HepG2 (cell line): Measurements from ENCODE around the gene CD44. TPM values are rescaled to one million over a fixed set of nuclear protein-coding genes. Genes with fewer than 3 reads are reported as not detected.

ENCODE experiments used
- ATAC-seq: fragments of 200-7000 bp; cut with Tn5 transposase; 3 replicates; pipeline ENCODE4 v1.9.1; 2020; ENCODE audit warnings: mild to moderate bottlenecking, moderate library complexity
- BruUV-seq: library from RNA; stranded (reverse); fragments of 400-500 nt; replicated peaks from 2 replicates; lab custom pipeline; 2021; lab: Mats Ljungman, UMichigan
- CTCF ChIA-PET: fragments of 300-600 bp; formaldehyde crosslinking; extraction: SDS; loops from one replicate; lab custom pipeline; 2021; ENCODE audit warnings: low total read pairs, inconsistent platforms, low intra/inter-chr PET ratio; lab: Yijun Ruan, JAX
- POLR2A ChIA-PET: fragments of 350-600 bp; sonication (Branson Sonifier 250); formaldehyde crosslinking; loops from one replicate; lab custom pipeline; 2020; ENCODE audit warnings: antibody characterized with exemption, inconsistent platforms; lab: Yijun Ruan, JAX
- DNase-seq: peaks from one replicate; pipeline ENCODE4 v3.0.0-alpha.2; 2015; ENCODE audit warnings: low spot score
- FAIRE-seq: peaks from 3 replicates; lab custom pipeline; 2011; peaks lifted over from hg19 to GRCh38; lab: Jason Lieb, UNC
- H2AFZ ChIP-seq: one replicate; pipeline ENCODE4 v1.6.1; 2011; ENCODE audit warnings: low read length, inconsistent platforms
- H3K27ac ChIP-seq: fragments of 300-600 bp; 3 replicates; pipeline ENCODE4 v1.8.0; 2011; ENCODE audit warnings: mixed run types, mild to moderate bottlenecking, mixed read lengths, low read length, inconsistent platforms; ENCODE audit not compliant: insufficient read depth; ENCODE audit errors: extremely low read length
- H3K27me3 ChIP-seq, 2 experiments: fragments of 200-600 bp in 1 of 2; 2 replicates in 1 of 2; 3 replicates in 1 of 2; pipeline versions ENCODE4 v1.6.0 to v1.8.0; 2011; ENCODE audit warnings: low read length in 2 of 2, mild to moderate bottlenecking in 2 of 2, moderate library complexity in 2 of 2, inconsistent platforms in 1 of 2; ENCODE audit not compliant: insufficient read depth in 2 of 2, control insufficient read depth in 1 of 2
- H3K36me3 ChIP-seq, 2 experiments: fragments of 200-600 bp in 1 of 2; replicated peaks in 1 of 2; 2 replicates in 1 of 2; 3 replicates in 1 of 2; pipeline versions ENCODE4 v1.5.1 to v1.8.0; 2011; ENCODE audit warnings: low read length in 2 of 2, inconsistent platforms in 1 of 2; ENCODE audit not compliant: insufficient read depth in 2 of 2, control insufficient read depth in 1 of 2
- H3K4me1 ChIP-seq: 2 replicates; pipeline ENCODE4 v1.5.1; 2012; ENCODE audit warnings: low read length, inconsistent platforms; ENCODE audit not compliant: insufficient read depth
- H3K4me2 ChIP-seq: 2 replicates; pipeline ENCODE4 v1.6.0; 2011; ENCODE audit warnings: low read depth, low read length, inconsistent platforms
- H3K4me3 ChIP-seq, 3 experiments: fragments of 200-600 bp in 1 of 3; sonication (generic), shearing (Covaris generic) in 1 of 3; replicated peaks in 1 of 3; 2 replicates each; pipeline ENCODE4 v1.5.1; 2011 to 2016; ENCODE audit warnings: low read length in 3 of 3, inconsistent platforms in 2 of 3, low read depth in 2 of 3, mild to moderate bottlenecking in 2 of 3, control low read depth in 1 of 3, mixed read lengths in 1 of 3; ENCODE audit not compliant: insufficient read depth in 1 of 3
- H3K79me2 ChIP-seq: one replicate; pipeline ENCODE4 v1.6.1; 2011; ENCODE audit warnings: low read length, inconsistent platforms; ENCODE audit not compliant: insufficient read depth
- H3K9ac ChIP-seq: 2 replicates; pipeline ENCODE4 v1.6.0; 2011; ENCODE audit warnings: mild to moderate bottlenecking, low read depth, low read length, inconsistent platforms; ENCODE audit not compliant: insufficient read depth
- H3K9me3 ChIP-seq: 2 replicates; pipeline ENCODE4 v1.5.1; 2012; ENCODE audit warnings: mild to moderate bottlenecking, low read length
- H4K20me1 ChIP-seq: 2 replicates; pipeline ENCODE4 v1.6.0; 2011; ENCODE audit warnings: inconsistent platforms, mild to moderate bottlenecking, low read length, moderate library complexity; ENCODE audit not compliant: insufficient read depth
- ATF7 ChIP-seq, 2 experiments: fragments of 450-650 bp in 1 of 2; sonication (generic) in 1 of 2; formaldehyde crosslinking in 1 of 2; IDR thresholded peaks; 2 replicates each; pipeline versions ENCODE4 v1.4.0 to v1.6.1; 2016 to 2020; ENCODE audit warnings: antibody characterized with exemption in 1 of 2, mild to moderate bottlenecking in 1 of 2, missing genetic modification reagents in 1 of 2
- BCL6 ChIP-seq: IDR thresholded peaks from 2 replicates; pipeline ENCODE4 v1.6.1; 2016; ENCODE audit warnings: missing genetic modification reagents, missing compliant biosample characterization
- CBFB ChIP-seq: sonication (generic); formaldehyde crosslinking; IDR thresholded peaks from 2 replicates; pipeline ENCODE4 v1.4.0; 2020; ENCODE audit warnings: missing genetic modification reagents
- HNRNPL ChIP-seq: fragments of 200-400 bp; formaldehyde crosslinking; IDR thresholded peaks from 2 replicates; pipeline ENCODE4 v1.6.1; 2017; ENCODE audit warnings: mild to moderate bottlenecking, low read depth, low read length
- NFKBIZ ChIP-seq: IDR thresholded peaks from 2 replicates; pipeline ENCODE4 v1.6.1; 2018; ENCODE audit warnings: missing genetic modification reagents, missing compliant biosample characterization
- SALL2 ChIP-seq: sonication (generic); formaldehyde crosslinking; IDR thresholded peaks from 2 replicates; pipeline ENCODE4 v1.8.1; 2023; ENCODE audit warnings: mild to moderate bottlenecking, missing genetic modification reagents, inconsistent platforms
- SATB2 ChIP-seq: sonication (generic); formaldehyde crosslinking; IDR thresholded peaks from 2 replicates; pipeline ENCODE4 v1.5.0; 2020; ENCODE audit warnings: missing genetic modification reagents
- SCMH1 ChIP-seq: sonication (generic); formaldehyde crosslinking; IDR thresholded peaks from 2 replicates; pipeline ENCODE4 v1.9.0; 2021; ENCODE audit warnings: missing genetic modification reagents, mild to moderate bottlenecking, borderline replicate concordance
- U2AF2 ChIP-seq: fragments of 200-400 bp; formaldehyde crosslinking; IDR thresholded peaks from 2 replicates; pipeline ENCODE4 v1.6.1; 2017; ENCODE audit warnings: low read depth, mild to moderate bottlenecking, low read length
- ZEB1 ChIP-seq: IDR thresholded peaks from 2 replicates; pipeline ENCODE4 v1.6.1; 2012; ENCODE audit warnings: mild to moderate bottlenecking, low read depth, inconsistent platforms; ENCODE audit not compliant: insufficient replicate concordance
- ZFP36 ChIP-seq: fragments of 150-350 bp; IDR thresholded peaks from 2 replicates; pipeline ENCODE4 v1.6.1; 2018; ENCODE audit warnings: borderline replicate concordance, low read length, low read depth; ENCODE audit not compliant: partially characterized antibody
- ZNF234 ChIP-seq: sonication (generic); formaldehyde crosslinking; conservative IDR thresholded peaks from 2 replicates; pipeline ENCODE4 v1.5.1; 2020; ENCODE audit warnings: mild to moderate bottlenecking, missing genetic modification reagents
- ZNF274 ChIP-seq: sonication (generic); formaldehyde crosslinking; IDR thresholded peaks from 2 replicates; pipeline ENCODE4 v1.5.1; 2020; ENCODE audit warnings: mild to moderate bottlenecking, missing genetic modification reagents
- ZNF605 ChIP-seq: sonication (generic); formaldehyde crosslinking; IDR thresholded peaks from 2 replicates; pipeline ENCODE4 v1.8.0; 2022; ENCODE audit warnings: mild to moderate bottlenecking, missing genetic modification reagents
- WGBS: methylation state at CpG from one replicate; pipeline ENCODE4 v1.1.6; 2017; ENCODE audit warnings: low lambda C conversion rate; 5-methylcytosine and 5-hydroxymethylcytosine counted together
- in situ Hi-C: cut with HindIII; loops from 2 replicates; pipeline ENCODE4 v1.10.0; 2017; ENCODE audit warnings: low pct_unique_long_range_greater_than_20kb; ENCODE audit not compliant: extremely low pct_ligation_motif_present
- intact Hi-C: fragments of 100-400 bp; cut with micrococcal nuclease; formaldehyde crosslinking; loops from one replicate; pipeline ENCODE4 v1.10.0; 2022; ENCODE audit not compliant: unreplicated experiment
- polyA plus RNA-seq, 8 experiments: library from polyadenylated mRNA; depleted of rRNA in 3 of 8; stranded (reverse) in 7 of 8; unstranded in 1 of 8; fragments of >200 nt; fragmentation: Illumina TruSeq in 4 of 8; extraction: Trizol in 4 of 8; gene quantifications; 2 replicates each; pipeline versions ENCODE4 v1.2.1 to v1.2.3, GENCODE V29; 2011 to 2016; ENCODE audit warnings: low read depth in 4 of 8, missing spikeins in 1 of 8, mixed read lengths in 1 of 8; ENCODE audit not compliant: insufficient read depth in 1 of 8
- total RNA-seq, 5 experiments: library from RNA; depleted of rRNA; stranded (reverse); fragments of >200 nt; fragmentation: Illumina TruSeq; extraction: Trizol; gene quantifications; 2 replicates each; pipeline ENCODE4 v1.2.3, GENCODE V29; 2016; ENCODE audit warnings: low read depth in 1 of 5
- TF ChIP-seq, protein P1 (sequence below): sonication (generic); formaldehyde crosslinking; IDR thresholded peaks from 2 replicates; pipeline ENCODE4 v1.5.0; 2020; ENCODE audit warnings: mild to moderate bottlenecking, missing genetic modification reagents, borderline replicate concordance
- TF ChIP-seq, protein P2 (sequence below): sonication (generic); formaldehyde crosslinking; IDR thresholded peaks from 2 replicates; pipeline ENCODE4 v1.8.1; 2023; ENCODE audit warnings: mild to moderate bottlenecking, missing genetic modification reagents

The CD44 gene
- total and polyA plus RNA-seq, 2 of the 13 experiments (the other 11 are each of a cell fraction or from before 2014, with no cell fraction given) = 0.02 to 0.11 TPM

DNA sequence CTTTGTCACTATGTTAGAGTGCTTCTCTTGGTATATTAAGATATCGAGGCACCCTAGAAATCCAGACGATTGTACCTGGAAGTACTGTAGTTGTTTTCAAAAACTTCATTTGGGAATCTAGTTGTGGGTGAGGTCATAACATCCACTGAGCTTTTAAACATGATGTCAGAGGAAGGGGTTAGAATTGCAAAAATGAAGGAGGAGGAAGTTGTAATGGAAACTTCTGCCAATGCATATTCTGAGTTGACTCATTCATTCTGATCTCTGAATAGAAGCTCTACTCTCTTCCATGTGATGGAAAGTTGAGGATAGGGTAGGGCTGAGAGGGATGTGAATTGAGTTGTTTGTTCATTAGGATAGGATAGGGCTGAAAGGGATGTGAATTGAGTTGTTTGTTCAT is 7.7 kb downstream of the CD44 start:
- Histone ChIP-seq H4K20me1 (no peaks in the 10 kb centered on the region), H3K9ac (no peak overlapping the region), H3K4me3 (no peak overlapping the region), H3K79me2 (no peaks in the 10 kb centered on the region), H3K27ac (no peak overlapping the region), H3K36me3 (no peaks in the 10 kb centered on the region), H3K4me2 (no peak overlapping the region), H2AFZ (no peak overlapping the region), H3K4me1 (no peaks in the 10 kb centered on the region), H3K27me3 (peaks cover 0 to 8% of the 10 kb centered on the region in 2 experiments; a peak in 1 of 5 replicates)
- intact Hi-C loops = no loop called here
- in situ Hi-C loops = no loop called here
- 90% methylated on average over 2 of the region's 2 CpGs for WGBS
- FAIRE-seq (no peak), ATAC-seq (no peak), DNase-seq (no peak)
- POLR2A ChIA-PET = no interaction called here
- CTCF ChIA-PET = no interaction called here
- no TSS peak for BruUV-seq
- TF ChIP-seq SALL2 (no peak), NFKBIZ (no peak), ZNF605 (CRISPR knock-in tag) (no peak), ATF7 (IDR thresholded peaks at IDR 0.05) (0 out of 2 replicates have a peak, but pooled peaks have one; percentile 25), ATF7 (CRISPR knock-in tag; IDR thresholded peaks at IDR 0.05) (no peak), ZNF274 (CRISPR knock-in tag) (no peak), U2AF2 (no peak), BCL6 (CRISPR knock-in tag) (no peak)
- TF ChIP-seq, all 625 proteins: peak for 1
- H3K9me3 ChIP-seq = no peaks in the 10 kb centered on the region

DNA sequence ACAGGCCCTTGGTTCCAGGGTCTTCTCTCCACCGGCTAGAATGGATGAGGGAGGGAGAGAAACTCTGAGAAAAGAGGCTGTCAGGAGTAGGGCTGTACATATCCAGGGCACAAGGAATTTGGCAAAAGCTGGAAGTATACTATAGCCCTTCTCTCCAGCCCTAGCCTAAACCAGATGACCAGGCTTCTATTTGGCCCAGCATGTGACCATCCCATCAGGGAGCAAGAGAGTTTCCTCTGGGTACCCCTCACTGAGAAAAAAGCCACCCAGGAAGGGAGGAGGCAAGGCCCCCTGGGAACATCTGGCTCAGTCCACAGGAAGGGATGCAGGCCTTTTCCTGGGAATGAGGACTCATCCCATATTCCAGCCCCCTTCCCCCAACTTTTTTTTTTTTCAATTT is 8.3 kb downstream of the CD44 start:
- H3K4me1 ChIP-seq = no peaks in the 10 kb centered on the region
- no peaks in the 10 kb centered on the region for H3K36me3 ChIP-seq
- in situ Hi-C loops = no loop called here
- TF ChIP-seq ZEB1 (no peak), SCMH1 (CRISPR knock-in tag) (no peak), ZFP36 (no peak), HNRNPL (no peak), CBFB (CRISPR knock-in tag) (no peak), ZNF234 (CRISPR knock-in tag) (no peak), SATB2 (CRISPR knock-in tag) (no peak)
- TF ChIP-seq, protein P1, sequence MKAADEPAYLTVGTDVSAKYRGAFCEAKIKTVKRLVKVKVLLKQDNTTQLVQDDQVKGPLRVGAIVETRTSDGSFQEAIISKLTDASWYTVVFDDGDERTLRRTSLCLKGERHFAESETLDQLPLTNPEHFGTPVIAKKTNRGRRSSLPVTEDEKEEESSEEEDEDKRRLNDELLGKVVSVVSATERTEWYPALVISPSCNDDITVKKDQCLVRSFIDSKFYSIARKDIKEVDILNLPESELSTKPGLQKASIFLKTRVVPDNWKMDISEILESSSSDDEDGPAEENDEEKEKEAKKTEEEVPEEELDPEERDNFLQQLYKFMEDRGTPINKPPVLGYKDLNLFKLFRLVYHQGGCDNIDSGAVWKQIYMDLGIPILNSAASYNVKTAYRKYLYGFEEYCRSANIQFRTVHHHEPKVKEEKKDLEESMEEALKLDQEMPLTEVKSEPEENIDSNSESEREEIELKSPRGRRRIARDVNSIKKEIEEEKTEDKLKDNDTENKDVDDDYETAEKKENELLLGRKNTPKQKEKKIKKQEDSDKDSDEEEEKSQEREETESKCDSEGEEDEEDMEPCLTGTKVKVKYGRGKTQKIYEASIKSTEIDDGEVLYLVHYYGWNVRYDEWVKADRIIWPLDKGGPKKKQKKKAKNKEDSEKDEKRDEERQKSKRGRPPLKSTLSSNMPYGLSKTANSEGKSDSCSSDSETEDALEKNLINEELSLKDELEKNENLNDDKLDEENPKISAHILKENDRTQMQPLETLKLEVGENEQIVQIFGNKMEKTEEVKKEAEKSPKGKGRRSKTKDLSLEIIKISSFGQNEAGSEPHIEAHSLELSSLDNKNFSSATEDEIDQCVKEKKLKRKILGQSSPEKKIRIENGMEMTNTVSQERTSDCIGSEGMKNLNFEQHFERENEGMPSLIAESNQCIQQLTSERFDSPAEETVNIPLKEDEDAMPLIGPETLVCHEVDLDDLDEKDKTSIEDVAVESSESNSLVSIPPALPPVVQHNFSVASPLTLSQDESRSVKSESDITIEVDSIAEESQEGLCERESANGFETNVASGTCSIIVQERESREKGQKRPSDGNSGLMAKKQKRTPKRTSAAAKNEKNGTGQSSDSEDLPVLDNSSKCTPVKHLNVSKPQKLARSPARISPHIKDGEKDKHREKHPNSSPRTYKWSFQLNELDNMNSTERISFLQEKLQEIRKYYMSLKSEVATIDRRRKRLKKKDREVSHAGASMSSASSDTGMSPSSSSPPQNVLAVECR = no peak
- TF ChIP-seq, protein P2, sequence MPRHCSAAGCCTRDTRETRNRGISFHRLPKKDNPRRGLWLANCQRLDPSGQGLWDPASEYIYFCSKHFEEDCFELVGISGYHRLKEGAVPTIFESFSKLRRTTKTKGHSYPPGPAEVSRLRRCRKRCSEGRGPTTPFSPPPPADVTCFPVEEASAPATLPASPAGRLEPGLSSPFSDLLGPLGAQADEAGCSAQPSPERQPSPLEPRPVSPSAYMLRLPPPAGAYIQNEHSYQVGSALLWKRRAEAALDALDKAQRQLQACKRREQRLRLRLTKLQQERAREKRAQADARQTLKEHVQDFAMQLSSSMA (CRISPR knock-in tag) = no peak

More for the DNA sequence above, 8.3 kb downstream of the CD44 start:
- WGBS = 0% methylated on average over 1 of the region's 1 CpG
- Histone ChIP-seq H3K9me3 (no peaks in the 10 kb centered on the region), H3K27ac (no peak overlapping the region), H3K9ac (no peak overlapping the region), H3K4me3 (no peak overlapping the region), H3K27me3 (peaks cover 0 to 8% of the 10 kb centered on the region in 2 experiments; a peak in 1 of 5 replicates), H3K79me2 (no peaks in the 10 kb centered on the region), H3K4me2 (no peak overlapping the region), H4K20me1 (no peaks in the 10 kb centered on the region), H2AFZ (no peak overlapping the region)
- intact Hi-C loops = no loop called here
- ChIA-PET POLR2A (no interaction called here), CTCF (no interaction called here)
- DNase-seq = no peak
- ATAC-seq = no peak
- BruUV-seq = no TSS peak
- FAIRE-seq = no peak
